ENCODE results near the gene DPPA2. TPM values are rescaled to one million over a fixed set of nuclear protein-coding genes. Genes with fewer than 3 reads are reported as not detected.
"Not testable (repeated sequence)": the region's sequence is repeated elsewhere in the genome, so short reads cannot be mapped to it uniquely, and the experiment has no call there.

DPPA2 gene
- not detected in 2 replicates for total RNA-seq (2014; rRNA removed; shearing (Covaris generic))

GRCh38 chr3:109316162-109316730, at the start of gene DPPA2:
Gene DPPA2, minus strand, starts transcription at chr3:109316517. Its CDS starts 1,975 bp downstream, at chr3:109314542.
- DNase-seq (ENCODE audit: low spot score), result peak; percentile 54

- DNase-seq (ENCODE audit: low spot score), result no peak
Measured at GRCh38 chr3:109364088-109364487, 47.8 kb upstream of the DPPA2 start.

GRCh38 chr3:109363634-109364033, 47.3 kb upstream of the DPPA2 start:
- no peak for DNase-seq (ENCODE audit: low spot score)

GRCh38 chr3:109362823-109363222, 46.5 kb upstream of the DPPA2 start:
- DNase-seq (ENCODE audit: low spot score), result no peak

- not testable (repeated sequence) for DNase-seq (ENCODE audit: low spot score)
Measured at GRCh38 chr3:109358809-109359208, 42.5 kb upstream of the DPPA2 start.

- no peak for DNase-seq (ENCODE audit: low spot score)
Measured at GRCh38 chr3:109356442-109357155, 40.3 kb upstream of the DPPA2 start.

- DNase-seq (ENCODE audit: low spot score), result no peak
Measured at GRCh38 chr3:109355625-109356441, 39.5 kb upstream of the DPPA2 start.

GRCh38 chr3:109353057-109353456, 36.7 kb upstream of the DPPA2 start:
- no peak for DNase-seq (ENCODE audit: low spot score)

- no peak for DNase-seq (ENCODE audit: low spot score)
Measured at GRCh38 chr3:109351231-109351630, 34.9 kb upstream of the DPPA2 start.

GRCh38 chr3:109346770-109347295, 30.5 kb upstream of the DPPA2 start:
- no peak for DNase-seq (ENCODE audit: low spot score)

GRCh38 chr3:109346099-109346498, 29.8 kb upstream of the DPPA2 start:
- no peak for DNase-seq (ENCODE audit: low spot score)

- no peak for DNase-seq (ENCODE audit: low spot score)
Measured at GRCh38 chr3:109339714-109340648, 23.7 kb upstream of the DPPA2 start.

- DNase-seq (ENCODE audit: low spot score), result no peak
Measured at GRCh38 chr3:109339197-109339596, 22.9 kb upstream of the DPPA2 start.

GRCh38 chr3:109338322-109338721, 22.0 kb upstream of the DPPA2 start:
- no peak for DNase-seq (ENCODE audit: low spot score)

- no peak for DNase-seq (ENCODE audit: low spot score)
Measured at GRCh38 chr3:109337393-109337792, 21.1 kb upstream of the DPPA2 start, which contains the start of gene DPPA4. Gene DPPA4, minus strand, starts transcription at chr3:109337546. Its CDS starts 29 bp downstream, at chr3:109337517.

- no peak for DNase-seq (ENCODE audit: low spot score)
Measured at GRCh38 chr3:109336291-109336861, 20.1 kb upstream of the DPPA2 start.

- DNase-seq (ENCODE audit: low spot score), result no peak
Measured at GRCh38 chr3:109334572-109334971, 18.3 kb upstream of the DPPA2 start.

- DNase-seq (ENCODE audit: low spot score), result no peak
Measured at GRCh38 chr3:109331692-109332091, 15.4 kb upstream of the DPPA2 start.

- DNase-seq (ENCODE audit: low spot score), result no peak
Measured at GRCh38 chr3:109330405-109330804, 14.1 kb upstream of the DPPA2 start.

- DNase-seq (ENCODE audit: low spot score), result no peak
Measured at GRCh38 chr3:109328202-109328601, 11.9 kb upstream of the DPPA2 start.

- no peak for DNase-seq (ENCODE audit: low spot score)
Measured at GRCh38 chr3:109325657-109326056, 9.3 kb upstream of the DPPA2 start.

Data from HT-29 (cell line).